Nucleus accumbens (tissue), 56 donors: ENCODE measurements around the gene ATAD3C.

Experiments used
- DNase-seq, 56 donors: peaks; one replicate each; lab custom pipeline; 2025; lab: John Stamatoyannopoulos, UW

Gene ATAD3C

GRCh38 chr1:1430114-1430982 lies 19.1 kb upstream of the ATAD3C start:
- peak in 50 of 56 donors; percentile 23 to 83 (median 63) for DNase-seq

- DNase-seq = peak in 6 of 56 donors; percentile 42 to 68 (median 58)
Observed at GRCh38 chr1:1430992-1431844, 18.3 kb upstream of the ATAD3C start.

- DNase-seq = peak in 16 of 56 donors; percentile 27 to 73 (median 46)
Observed at GRCh38 chr1:1431845-1432273, 17.6 kb upstream of the ATAD3C start.

- peak in 8 of 56 donors; percentile 25 to 66 (median 46) for DNase-seq
Observed at GRCh38 chr1:1432274-1432950, 17.1 kb upstream of the ATAD3C start.

- DNase-seq = peak in 52 of 56 donors; percentile 31 to 90 (median 75)
Observed at GRCh38 chr1:1432951-1433803, 16.3 kb upstream of the ATAD3C start.

GRCh38 chr1:1433804-1434130 lies 15.7 kb upstream of the ATAD3C start:
- peak in 4 of 56 donors; percentile 43 to 64 (median 53) for DNase-seq

GRCh38 chr1:1434131-1434823 lies 15.2 kb upstream of the ATAD3C start:
- DNase-seq = peak in 52 of 56 donors; percentile 32 to 86 (median 72)

- DNase-seq = no peak
Observed at GRCh38 chr1:1434824-1435105, 14.7 kb upstream of the ATAD3C start.

GRCh38 chr1:1435106-1435903 lies 14.2 kb upstream of the ATAD3C start, which contains the start of gene VWA1:
Gene VWA1 (plus strand): TSS chr1:1435690. CDS start chr1:1435749, 59 bp downstream.
- peak in 44 of 56 donors; percentile 29 to 85 (median 62) for DNase-seq

- DNase-seq = no peak
Observed at GRCh38 chr1:1435911-1436629, 13.4 kb upstream of the ATAD3C start.

- DNase-seq = no peak
Observed at GRCh38 chr1:1436630-1437032, 12.9 kb upstream of the ATAD3C start.

GRCh38 chr1:1437033-1437903 lies 12.2 kb upstream of the ATAD3C start:
- no peak for DNase-seq

- no peak for DNase-seq
Observed at GRCh38 chr1:1437904-1438376, 11.5 kb upstream of the ATAD3C start.

GRCh38 chr1:1438531-1439381 lies 10.7 kb upstream of the ATAD3C start:
- no peak for DNase-seq

- no peak for DNase-seq
Observed at GRCh38 chr1:1439546-1440261, 9.8 kb upstream of the ATAD3C start.
